Erythroblast (primary cell): ENCODE data around the gene NHEJ1.

Experiments
- GATA1 ChIP-seq: IDR thresholded peaks from 2 replicates; pipeline ENCODE4 v1.6.1; 2011; ENCODE audit warnings: low read depth, mild to moderate bottlenecking, control low read depth, low read length, moderate library complexity
- POLR2A ChIP-seq: IDR thresholded peaks from 2 replicates; pipeline ENCODE4 v1.6.1; 2011; ENCODE audit warnings: mild to moderate bottlenecking, low read length

GRCh38 chr2:219182331-219183150 is 21.9 kb upstream of the NHEJ1 start:
- TF ChIP-seq POLR2A (no peak), GATA1 (no peak)
